ENCODE results near the gene NTM. TPM values are rescaled to one million over a fixed set of nuclear protein-coding genes. Genes with fewer than 3 reads are reported as not detected.

NTM gene
- total RNA-seq, 1 donor from 2014 or later: 9.9 TPM

DNA sequence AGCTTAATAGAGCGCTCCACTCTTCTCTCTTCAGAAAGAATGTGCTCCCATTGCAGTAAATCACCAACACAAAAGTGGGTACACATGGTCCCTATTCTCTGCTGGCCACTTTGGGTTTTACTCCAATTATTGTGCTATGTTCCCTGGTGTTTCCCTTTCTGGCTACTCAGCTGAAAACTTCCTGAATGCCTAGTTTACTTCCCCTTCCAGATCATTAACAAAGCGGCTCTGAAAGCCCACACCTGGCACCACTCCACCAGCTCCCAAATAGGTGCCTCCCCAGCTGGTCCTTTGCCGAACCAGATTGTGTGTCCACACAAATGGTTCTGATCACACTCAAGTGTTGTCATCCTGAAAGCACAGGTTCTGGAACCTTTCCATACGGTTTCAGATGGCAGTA lies 443.7 kb downstream of the NTM start:
- Histone ChIP-seq H3K4me3 (ENCODE audit: low read length in 3 of 3) (no peak overlapping the region), H3K4me1 (ENCODE audit: control insufficient read depth in 3 of 3, insufficient read depth in 3 of 3, low read length in 3 of 3) (no peaks in the 10 kb centered on the region), H3K9me3 (ENCODE audit: control insufficient read depth in 3 of 3, low read length in 3 of 3) (no peaks in the 10 kb centered on the region), H3K36me3 (ENCODE audit: control insufficient read depth in 3 of 3, insufficient read depth in 3 of 3, low read length in 3 of 3) (no peaks in the 10 kb centered on the region), H3K27me3 (ENCODE audit: control insufficient read depth in 3 of 3, insufficient read depth in 3 of 3, low read length in 3 of 3) (peaks cover 3 to 5% (median 4%) of the 10 kb centered on the region in 3 donors), H3K9ac (ENCODE audit: low read depth in 1 of 3, low read length in 3 of 3) (no peak overlapping the region), H3K27ac (ENCODE audit: low read depth, low read length) (no peak overlapping the region)

- Histone ChIP-seq H3K4me1 (ENCODE audit: control insufficient read depth in 3 of 3, insufficient read depth in 3 of 3, low read length in 3 of 3) (no peaks in the 10 kb centered on the region), H3K4me3 (ENCODE audit: low read length in 3 of 3) (no peak overlapping the region), H3K27me3 (ENCODE audit: control insufficient read depth in 3 of 3, insufficient read depth in 3 of 3, low read length in 3 of 3) (peaks cover 3 to 5% (median 4%) of the 10 kb centered on the region in 3 donors), H3K27ac (ENCODE audit: low read depth, low read length) (no peak overlapping the region), H3K9me3 (ENCODE audit: control insufficient read depth in 3 of 3, low read length in 3 of 3) (no peaks in the 10 kb centered on the region), H3K9ac (ENCODE audit: low read depth in 1 of 3, low read length in 3 of 3) (no peak overlapping the region), H3K36me3 (ENCODE audit: control insufficient read depth in 3 of 3, insufficient read depth in 3 of 3, low read length in 3 of 3) (no peaks in the 10 kb centered on the region)
These were observed 445.2 kb downstream of the NTM start for GRCh38 chr11:131815590-131815989.

DNA sequence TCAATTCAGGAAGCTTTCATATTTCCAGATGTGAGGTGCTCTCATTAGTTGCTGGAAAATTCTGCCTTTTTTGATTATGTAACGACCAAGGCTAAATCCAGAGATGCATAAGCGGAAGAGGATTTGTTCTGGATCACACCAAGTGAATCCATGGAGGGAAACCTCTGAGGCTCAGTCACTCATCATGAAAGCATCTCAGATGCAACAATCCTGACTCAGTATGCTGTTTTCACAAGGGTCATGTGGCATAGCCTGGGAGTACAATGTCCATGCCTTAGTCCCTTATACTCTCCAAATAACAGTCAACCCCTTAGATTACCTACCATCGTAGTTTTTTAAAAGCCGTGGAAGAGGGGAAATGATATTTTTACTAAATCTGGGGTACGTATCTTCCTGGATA lies 445.6 kb downstream of the NTM start:
- H3K27me3 ChIP-seq (ENCODE audit: control insufficient read depth in 3 of 3, insufficient read depth in 3 of 3, low read length in 3 of 3): peaks cover 1 to 4% (median 4%) of the 10 kb centered on the region in 3 donors

DNA sequence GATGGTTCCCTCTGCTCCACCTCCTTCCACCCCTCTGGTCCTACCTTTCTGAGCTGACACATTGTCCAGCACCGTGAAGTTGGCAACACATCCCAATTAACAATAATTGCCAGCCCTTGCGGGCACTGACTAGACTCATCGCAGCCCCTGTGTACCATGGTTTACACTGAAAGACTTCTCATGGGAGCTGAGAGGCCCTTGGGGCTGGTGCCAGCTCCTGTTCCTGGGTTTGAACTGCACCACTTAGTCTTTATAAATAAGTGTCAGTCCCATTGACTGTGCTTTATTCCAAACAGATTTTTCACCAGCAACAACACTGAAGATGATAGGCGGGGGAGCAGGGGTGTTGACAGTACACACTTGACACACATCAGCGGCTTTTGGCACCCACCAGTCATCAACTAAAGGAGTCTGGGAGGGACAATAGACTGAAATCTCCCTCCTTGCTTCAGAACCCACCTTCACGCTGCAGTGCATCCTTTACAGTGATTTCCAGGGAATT lies 447.3 kb downstream of the NTM start:
- H3K27ac ChIP-seq (ENCODE audit: low read depth, low read length): no peak overlapping the region
- H3K27me3 ChIP-seq (ENCODE audit: control insufficient read depth in 3 of 3, insufficient read depth in 3 of 3, low read length in 3 of 3): peaks cover 0 to 2% (median 0%) of the 10 kb centered on the region in 3 donors
- no peak overlapping the region for H3K9ac ChIP-seq (ENCODE audit: low read depth in 1 of 3, low read length in 3 of 3)
- H3K9me3 ChIP-seq (ENCODE audit: control insufficient read depth in 3 of 3, low read length in 3 of 3): no peaks in the 10 kb centered on the region
- no peaks in the 10 kb centered on the region for H3K4me1 ChIP-seq (ENCODE audit: control insufficient read depth in 3 of 3, insufficient read depth in 3 of 3, low read length in 3 of 3)
- no peak overlapping the region for H3K4me3 ChIP-seq (ENCODE audit: low read length in 3 of 3)
- no peaks in the 10 kb centered on the region for H3K36me3 ChIP-seq (ENCODE audit: control insufficient read depth in 3 of 3, insufficient read depth in 3 of 3, low read length in 3 of 3)

More for the DNA sequence above, 445.6 kb downstream of the NTM start:
- Histone ChIP-seq H3K9ac (ENCODE audit: low read depth in 1 of 3, low read length in 3 of 3) (no peak overlapping the region), H3K9me3 (ENCODE audit: control insufficient read depth in 3 of 3, low read length in 3 of 3) (no peaks in the 10 kb centered on the region), H3K4me3 (ENCODE audit: low read length in 3 of 3) (no peak overlapping the region), H3K4me1 (ENCODE audit: control insufficient read depth in 3 of 3, insufficient read depth in 3 of 3, low read length in 3 of 3) (no peaks in the 10 kb centered on the region), H3K27ac (ENCODE audit: low read depth, low read length) (no peak overlapping the region), H3K36me3 (ENCODE audit: control insufficient read depth in 3 of 3, insufficient read depth in 3 of 3, low read length in 3 of 3) (no peaks in the 10 kb centered on the region)

GRCh38 chr11:131819865-131820264 lies 449.4 kb downstream of the NTM start:
- H3K4me3 ChIP-seq (ENCODE audit: low read length in 3 of 3): no peak overlapping the region
- H3K9me3 ChIP-seq (ENCODE audit: control insufficient read depth in 3 of 3, low read length in 3 of 3): no peaks in the 10 kb centered on the region
- no peaks in the 10 kb centered on the region for H3K36me3 ChIP-seq (ENCODE audit: control insufficient read depth in 3 of 3, insufficient read depth in 3 of 3, low read length in 3 of 3)
- peaks cover 0 to 2% (median 0%) of the 10 kb centered on the region in 3 donors for H3K27me3 ChIP-seq (ENCODE audit: control insufficient read depth in 3 of 3, insufficient read depth in 3 of 3, low read length in 3 of 3)
- no peak overlapping the region for H3K27ac ChIP-seq (ENCODE audit: low read depth, low read length)
- no peak overlapping the region for H3K9ac ChIP-seq (ENCODE audit: low read depth in 1 of 3, low read length in 3 of 3)
- H3K4me1 ChIP-seq (ENCODE audit: control insufficient read depth in 3 of 3, insufficient read depth in 3 of 3, low read length in 3 of 3): no peaks in the 10 kb centered on the region

DNA sequence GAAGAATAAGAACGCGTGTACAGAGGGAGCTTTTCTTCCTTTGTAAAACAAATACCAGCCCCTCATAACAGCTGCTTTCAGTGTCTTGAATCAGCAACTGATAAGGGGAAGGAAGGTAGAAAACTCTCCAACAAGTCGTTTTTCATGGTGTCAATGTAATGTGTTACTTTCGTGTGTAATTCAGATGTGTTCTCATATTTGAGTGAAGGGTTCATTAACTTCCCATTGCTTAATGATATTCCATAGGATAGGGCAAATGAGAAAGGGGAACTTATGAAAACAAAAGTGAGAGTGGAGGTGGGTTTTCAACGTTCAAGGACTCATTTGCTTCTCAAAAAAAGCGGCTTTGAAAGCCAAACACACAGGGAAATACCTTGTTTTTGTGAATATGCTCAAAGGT lies 452.1 kb downstream of the NTM start:
- Histone ChIP-seq H3K4me1 (ENCODE audit: control insufficient read depth in 3 of 3, insufficient read depth in 3 of 3, low read length in 3 of 3) (no peaks in the 10 kb centered on the region), H3K9ac (ENCODE audit: low read depth in 1 of 3, low read length in 3 of 3) (no peak overlapping the region), H3K27me3 (ENCODE audit: control insufficient read depth in 3 of 3, insufficient read depth in 3 of 3, low read length in 3 of 3) (peaks cover 0 to 2% (median 0%) of the 10 kb centered on the region in 3 donors), H3K27ac (ENCODE audit: low read depth, low read length) (no peak overlapping the region), H3K4me3 (ENCODE audit: low read length in 3 of 3) (no peak overlapping the region), H3K9me3 (ENCODE audit: control insufficient read depth in 3 of 3, low read length in 3 of 3) (no peaks in the 10 kb centered on the region), H3K36me3 (ENCODE audit: control insufficient read depth in 3 of 3, insufficient read depth in 3 of 3, low read length in 3 of 3) (no peaks in the 10 kb centered on the region)

DNA sequence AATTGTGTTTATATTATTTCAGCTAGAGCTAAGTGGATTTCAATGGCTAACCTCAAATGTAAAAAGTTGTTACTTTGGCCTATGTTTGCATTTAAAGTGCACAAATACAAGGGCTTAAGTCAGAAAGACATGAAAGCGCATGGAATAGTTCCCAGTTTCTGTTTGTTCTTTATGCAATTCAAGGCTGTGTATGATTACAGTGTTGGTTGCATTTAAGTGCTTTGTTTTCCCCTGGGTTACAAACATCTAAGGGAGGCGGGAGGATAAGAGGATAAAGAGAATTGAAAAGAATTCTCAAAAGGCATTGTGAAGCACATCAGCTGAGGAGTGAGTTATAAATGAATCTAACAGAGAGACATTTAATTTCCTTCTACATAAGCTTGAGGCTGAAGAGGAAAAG lies 453.4 kb downstream of the NTM start:
- Histone ChIP-seq H3K27ac (ENCODE audit: low read depth, low read length) (no peak overlapping the region), H3K27me3 (ENCODE audit: control insufficient read depth in 3 of 3, insufficient read depth in 3 of 3, low read length in 3 of 3) (peaks cover 0 to 2% (median 0%) of the 10 kb centered on the region in 3 donors), H3K9ac (ENCODE audit: low read depth in 1 of 3, low read length in 3 of 3) (no peak overlapping the region), H3K4me3 (ENCODE audit: low read length in 3 of 3) (no peak overlapping the region), H3K9me3 (ENCODE audit: control insufficient read depth in 3 of 3, low read length in 3 of 3) (no peaks in the 10 kb centered on the region), H3K36me3 (ENCODE audit: control insufficient read depth in 3 of 3, insufficient read depth in 3 of 3, low read length in 3 of 3) (no peaks in the 10 kb centered on the region), H3K4me1 (ENCODE audit: control insufficient read depth in 3 of 3, insufficient read depth in 3 of 3, low read length in 3 of 3) (no peaks in the 10 kb centered on the region)

DNA sequence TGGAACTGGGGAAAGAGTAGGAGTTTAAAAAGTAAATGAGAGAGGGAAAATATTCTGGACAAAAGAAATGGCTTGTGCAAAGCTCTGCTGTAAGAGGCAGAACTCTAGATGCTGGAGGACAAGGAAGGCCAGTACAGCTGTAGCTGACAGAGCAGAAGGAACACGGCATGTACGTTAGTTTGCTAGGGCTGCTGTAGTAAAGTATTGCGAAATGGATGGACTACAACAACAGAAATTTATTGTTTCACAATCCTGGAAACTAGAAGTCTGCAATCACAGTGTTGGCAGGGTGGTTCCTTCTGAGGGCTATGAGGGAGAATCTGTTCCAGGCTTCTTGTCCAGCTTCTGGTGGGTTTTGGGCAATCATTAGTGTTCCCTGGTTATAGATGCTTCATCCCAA lies 454.4 kb downstream of the NTM start:
- Histone ChIP-seq H3K27me3 (ENCODE audit: control insufficient read depth in 3 of 3, insufficient read depth in 3 of 3, low read length in 3 of 3) (peaks cover 0 to 2% (median 0%) of the 10 kb centered on the region in 3 donors), H3K4me1 (ENCODE audit: control insufficient read depth in 3 of 3, insufficient read depth in 3 of 3, low read length in 3 of 3) (no peaks in the 10 kb centered on the region), H3K36me3 (ENCODE audit: control insufficient read depth in 3 of 3, insufficient read depth in 3 of 3, low read length in 3 of 3) (no peaks in the 10 kb centered on the region), H3K27ac (ENCODE audit: low read depth, low read length) (no peak overlapping the region), H3K4me3 (ENCODE audit: low read length in 3 of 3) (no peak overlapping the region), H3K9ac (ENCODE audit: low read depth in 1 of 3, low read length in 3 of 3) (no peak overlapping the region), H3K9me3 (ENCODE audit: control insufficient read depth in 3 of 3, low read length in 3 of 3) (no peaks in the 10 kb centered on the region)

DNA sequence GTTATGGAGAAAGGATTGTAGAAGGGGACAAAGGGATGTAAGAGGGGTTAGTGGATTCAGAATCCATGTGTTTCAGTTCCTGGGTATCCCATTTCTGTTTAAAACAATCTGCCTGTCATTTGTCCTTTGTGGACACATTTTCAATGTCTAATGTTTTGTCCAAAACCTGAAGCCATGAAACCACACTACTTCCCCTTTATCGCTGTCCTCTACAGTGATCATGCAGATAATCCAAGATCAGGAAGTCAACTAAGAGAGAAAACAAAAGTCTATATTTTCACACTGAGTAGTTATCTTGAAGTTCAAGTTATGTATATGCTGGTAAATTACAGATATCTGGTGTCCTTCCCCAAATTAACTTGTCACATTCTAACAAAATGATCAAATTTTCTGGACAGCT lies 457.0 kb downstream of the NTM start:
- Histone ChIP-seq H3K4me3 (ENCODE audit: low read length in 3 of 3) (no peak overlapping the region), H3K4me1 (ENCODE audit: control insufficient read depth in 3 of 3, insufficient read depth in 3 of 3, low read length in 3 of 3) (no peaks in the 10 kb centered on the region), H3K9me3 (ENCODE audit: control insufficient read depth in 3 of 3, low read length in 3 of 3) (no peaks in the 10 kb centered on the region), H3K9ac (ENCODE audit: low read depth in 1 of 3, low read length in 3 of 3) (no peak overlapping the region), H3K27me3 (ENCODE audit: control insufficient read depth in 3 of 3, insufficient read depth in 3 of 3, low read length in 3 of 3) (no peaks in the 10 kb centered on the region), H3K36me3 (ENCODE audit: control insufficient read depth in 3 of 3, insufficient read depth in 3 of 3, low read length in 3 of 3) (no peaks in the 10 kb centered on the region), H3K27ac (ENCODE audit: low read depth, low read length) (no peak overlapping the region)

- Histone ChIP-seq H3K9me3 (ENCODE audit: control insufficient read depth in 3 of 3, low read length in 3 of 3) (no peaks in the 10 kb centered on the region), H3K27me3 (ENCODE audit: control insufficient read depth in 3 of 3, insufficient read depth in 3 of 3, low read length in 3 of 3) (no peaks in the 10 kb centered on the region), H3K4me3 (ENCODE audit: low read length in 3 of 3) (no peak overlapping the region), H3K4me1 (ENCODE audit: control insufficient read depth in 3 of 3, insufficient read depth in 3 of 3, low read length in 3 of 3) (no peaks in the 10 kb centered on the region), H3K27ac (ENCODE audit: low read depth, low read length) (no peak overlapping the region), H3K36me3 (ENCODE audit: control insufficient read depth in 3 of 3, insufficient read depth in 3 of 3, low read length in 3 of 3) (no peaks in the 10 kb centered on the region), H3K9ac (ENCODE audit: low read depth in 1 of 3, low read length in 3 of 3) (no peak overlapping the region)
These were observed 459.3 kb downstream of the NTM start for GRCh38 chr11:131829725-131830124.
